Stimulated activated CD8-positive, alpha-beta memory T cell treated with anti-CD3 and anti-CD28 coated beads, Interleukin-7, amount 100 ng/mL, for 1 hour (primary cell): ENCODE data around the gene LEUTX.

Experiments used
- DNase-seq, 2 donors: peaks; one replicate each; pipeline ENCODE4 v3.0.0-alpha.2; 2020; ENCODE audit warnings: low read depth in 2 of 2

Gene LEUTX

GRCh38 chr19:39824143-39825092 lies 45.8 kb downstream of the LEUTX start:
- peak; percentile 65 to 72 for DNase-seq

GRCh38 chr19:39825093-39825463 lies 46.4 kb downstream of the LEUTX start:
- DNase-seq = no peak

- no peak for DNase-seq
Measured at GRCh38 chr19:39825531-39826076, 47.0 kb downstream of the LEUTX start.

GRCh38 chr19:39826311-39826945 lies 47.8 kb downstream of the LEUTX start:
- DNase-seq = no peak

GRCh38 chr19:39827216-39827615 lies 48.6 kb downstream of the LEUTX start:
- DNase-seq = no peak

- no peak for DNase-seq
Measured at GRCh38 chr19:39828015-39828653, 49.5 kb downstream of the LEUTX start.

GRCh38 chr19:39828654-39829032 lies 50.0 kb downstream of the LEUTX start:
- DNase-seq = no peak

- DNase-seq = no peak
Measured at GRCh38 chr19:39829702-39830275, 51.1 kb downstream of the LEUTX start.

GRCh38 chr19:39830406-39830805 lies 51.8 kb downstream of the LEUTX start:
- DNase-seq = no peak

GRCh38 chr19:39830847-39831246 lies 52.2 kb downstream of the LEUTX start:
- DNase-seq = no peak

- no peak for DNase-seq
Measured at GRCh38 chr19:39831679-39832078, 53.0 kb downstream of the LEUTX start.

- no peak for DNase-seq
Measured at GRCh38 chr19:39832341-39833083, 53.9 kb downstream of the LEUTX start.

GRCh38 chr19:39833160-39833463 lies 54.5 kb downstream of the LEUTX start:
- DNase-seq = no peak

GRCh38 chr19:39833464-39834286 lies 55.0 kb downstream of the LEUTX start, which contains the start of gene DYRK1B:
DYRK1B (minus strand) TSS chr19:39834162; CDS start chr19:39831867, 2,295 bp downstream.
- peak; percentile 93 to 94 for DNase-seq

GRCh38 chr19:39834287-39834841 lies 55.7 kb downstream of the LEUTX start:
- no peak for DNase-seq
